H9 (cell line): ENCODE data around the gene SLC12A3. TPM values are rescaled to one million over a fixed set of nuclear protein-coding genes. Genes with fewer than 3 reads are reported as not detected.
A peak's percentile ranks its signal among the peaks of the same experiment; 100 is the strongest.

ENCODE experiments used
- DNase-seq: peaks from one replicate; pipeline ENCODE4 v3.0.0-alpha.2; 2017
- H2AFZ ChIP-seq: one replicate; pipeline ENCODE4 v1.6.1; 2013; ENCODE audit warnings: mild to moderate bottlenecking, low read length, control low read depth, moderate library complexity
- H2AK5ac ChIP-seq: 2 replicates; pipeline ENCODE4 v1.6.1; 2013; ENCODE audit warnings: low read length, control low read depth, mixed read lengths; ENCODE audit not compliant: insufficient read length
- H2BK120ac ChIP-seq: one replicate; pipeline ENCODE4 v1.6.1; 2013; ENCODE audit warnings: low read depth, mild to moderate bottlenecking, low read length, control low read depth, inconsistent platforms; ENCODE audit not compliant: poor library complexity, severe bottlenecking
- H2BK12ac ChIP-seq: 2 replicates; pipeline ENCODE4 v1.6.1; 2013; ENCODE audit warnings: low read length, control low read depth, mixed read lengths, low read depth; ENCODE audit not compliant: insufficient read length
- H2BK15ac ChIP-seq: 2 replicates; pipeline ENCODE4 v1.6.1; 2013; ENCODE audit warnings: low read depth, low read length, control low read depth
- H2BK20ac ChIP-seq: one replicate; pipeline ENCODE4 v1.6.1; 2013; ENCODE audit warnings: low read depth, mild to moderate bottlenecking, low read length, control low read depth, inconsistent platforms; ENCODE audit not compliant: poor library complexity, severe bottlenecking
- H2BK5ac ChIP-seq: 2 replicates; pipeline ENCODE4 v1.6.1; 2013; ENCODE audit warnings: low read length, control low read depth, mixed read lengths; ENCODE audit not compliant: insufficient read length
- H3K14ac ChIP-seq: 2 replicates; pipeline ENCODE4 v1.6.1; 2013; ENCODE audit warnings: low read length, control low read depth; ENCODE audit not compliant: insufficient read depth
- H3K18ac ChIP-seq: 2 replicates; pipeline ENCODE4 v1.6.1; 2013; ENCODE audit warnings: low read depth, mild to moderate bottlenecking, mixed read lengths, low read length, control low read depth; ENCODE audit not compliant: insufficient read length
- H3K23ac ChIP-seq: 2 replicates; pipeline ENCODE4 v1.6.1; 2013; ENCODE audit warnings: low read length, control low read depth, mixed read lengths, low read depth; ENCODE audit not compliant: insufficient read length
- H3K23me2 ChIP-seq: 2 replicates; pipeline ENCODE4 v1.6.1; 2013; ENCODE audit warnings: low read depth, mild to moderate bottlenecking, mixed read lengths, low read length, control low read depth; ENCODE audit not compliant: insufficient read length, poor library complexity, severe bottlenecking
- H3K27ac ChIP-seq: 2 replicates; pipeline ENCODE4 v1.5.1; 2013; ENCODE audit warnings: low read length, control low read depth, mixed read lengths, low read depth; ENCODE audit not compliant: insufficient read length
- H3K27me3 ChIP-seq: 2 replicates; pipeline ENCODE4 v1.6.1; 2013; ENCODE audit warnings: low read length, control low read depth, inconsistent platforms; ENCODE audit not compliant: insufficient read depth
- H3K4ac ChIP-seq: 2 replicates; pipeline ENCODE4 v1.6.1; 2013; ENCODE audit warnings: low read depth, mild to moderate bottlenecking, control low read depth, inconsistent platforms, low read length, moderate library complexity
- H3K4me1 ChIP-seq: 2 replicates; pipeline ENCODE4 v1.6.1; 2013; ENCODE audit warnings: low read length, control low read depth, inconsistent platforms; ENCODE audit not compliant: insufficient read depth
- H3K4me2 ChIP-seq: 2 replicates; pipeline ENCODE4 v1.6.1; 2013; ENCODE audit warnings: low read length, control low read depth, mixed read lengths; ENCODE audit not compliant: insufficient read length, insufficient read depth
- H3K56ac ChIP-seq: 2 replicates; pipeline ENCODE4 v1.6.1; 2013; ENCODE audit warnings: low read depth, mild to moderate bottlenecking, mixed read lengths, low read length, control low read depth; ENCODE audit not compliant: insufficient read length
- H3K79me1 ChIP-seq: 2 replicates; pipeline ENCODE4 v1.6.1; 2013; ENCODE audit warnings: low read depth, mild to moderate bottlenecking, moderate library complexity, low read length, control low read depth, inconsistent platforms; ENCODE audit not compliant: insufficient read depth, poor library complexity, severe bottlenecking
- H3K79me2 ChIP-seq: 2 replicates; pipeline ENCODE4 v1.6.1; 2013; ENCODE audit warnings: low read length, control low read depth, inconsistent platforms; ENCODE audit not compliant: insufficient read depth
- H3K9ac ChIP-seq: 2 replicates; pipeline ENCODE4 v1.6.1; 2013; ENCODE audit warnings: low read length, control low read depth, mixed read lengths; ENCODE audit not compliant: insufficient read length; ENCODE audit errors: extremely low read depth
- H3K9me3 ChIP-seq: one replicate; pipeline ENCODE4 v1.6.1; 2013; ENCODE audit warnings: low read depth, low read length, inconsistent platforms; ENCODE audit not compliant: control insufficient read depth
- H3T11ph ChIP-seq: one replicate; pipeline ENCODE4 v1.6.1; 2013; ENCODE audit warnings: mild to moderate bottlenecking, low read length, control low read depth, inconsistent platforms
- H4K20me1 ChIP-seq: one replicate; pipeline ENCODE4 v1.6.1; 2013; ENCODE audit not compliant: control insufficient read depth, insufficient read length, insufficient read depth
- H4K5ac ChIP-seq: 2 replicates; pipeline ENCODE4 v1.6.1; 2013; ENCODE audit warnings: low read depth, mild to moderate bottlenecking, mixed read lengths, low read length, control low read depth; ENCODE audit not compliant: insufficient read length
- H4K8ac ChIP-seq: replicated peaks from 2 replicates; pipeline ENCODE4 v1.6.1; 2013; ENCODE audit warnings: low read length, control low read depth, mixed read lengths, low read depth; ENCODE audit not compliant: insufficient read length
- H4K91ac ChIP-seq: 2 replicates; pipeline ENCODE4 v1.6.1; 2013; ENCODE audit warnings: low read depth, mild to moderate bottlenecking, moderate library complexity, mixed read lengths, low read length, control low read depth; ENCODE audit not compliant: insufficient read length
- H3K27ac Mint-ChIP-seq, 3 experiments: 2 replicates in 2 of 3; 3 replicates in 1 of 3; pipeline ENCODE4 v1.8.0; 2020 to 2021; ENCODE audit warnings: mixed read lengths in 3 of 3, mild to moderate bottlenecking in 1 of 3, moderate library complexity in 1 of 3
- H3K27me3 Mint-ChIP-seq: 2 replicates; pipeline ENCODE4 v1.8.0; 2021; ENCODE audit warnings: low read depth, mild to moderate bottlenecking, moderate library complexity, mixed read lengths
- H3K36me3 Mint-ChIP-seq, 3 experiments: 2 replicates in 2 of 3; 3 replicates in 1 of 3; pipeline ENCODE4 v1.8.0; 2020 to 2021; ENCODE audit warnings: low read depth in 3 of 3, mixed read lengths in 3 of 3; ENCODE audit not compliant: insufficient read depth in 1 of 3
- H3K4me1 Mint-ChIP-seq, 2 experiments: 2 replicates each; pipeline ENCODE4 v1.8.0; 2020; ENCODE audit warnings: mixed read lengths in 2 of 2
- H3K4me3 Mint-ChIP-seq, 2 experiments: 2 replicates in 1 of 2; 3 replicates in 1 of 2; pipeline ENCODE4 v1.8.0; 2020 to 2021; ENCODE audit warnings: mild to moderate bottlenecking in 2 of 2, mixed read lengths in 2 of 2, moderate library complexity in 1 of 2
- H3K9me3 Mint-ChIP-seq, 2 experiments: 2 replicates in 1 of 2; 3 replicates in 1 of 2; pipeline ENCODE4 v1.8.0; 2020; ENCODE audit warnings: mild to moderate bottlenecking in 2 of 2, mixed read lengths in 2 of 2, moderate library complexity in 1 of 2
- CTCF ChIP-seq: fragments of 200-600 bp; sonication (generic); conservative IDR thresholded peaks from 3 replicates; pipeline ENCODE4 v1.8.0; 2021; ENCODE audit warnings: antibody characterized with exemption, mild to moderate bottlenecking
- whole genome bisulfite sequencing: extraction: QIAGEN DNeasy Blood & Tissue Kit; methylation state at CpG from one replicate; pipeline ENCODE4 v1.1.7; 2013; ENCODE audit warnings: missing lambda C conversion rate, low lambda C conversion rate, mixed read lengths; ENCODE audit not compliant: insufficient read length; ENCODE audit errors: extremely low coverage; 5-methylcytosine and 5-hydroxymethylcytosine counted together
- total RNA-seq: library from RNA; stranded (reverse); gene quantifications from 2 replicates; pipeline ENCODE4 v1.2.1, GENCODE V29; 2021

SLC12A3 gene
- total RNA-seq, 1 experiment from 2014 or later: not detected

- peaks cover 3 to 11% of the 10 kb centered on the region in 2 experiments; a peak in 3 of 5 replicates for H3K9me3 Mint-ChIP-seq
- Histone ChIP-seq H3K56ac (no peak overlapping the region), H4K91ac (no peak overlapping the region), H2BK20ac (no peak overlapping the region), H4K8ac (no peak overlapping the region), H2BK12ac (no peak overlapping the region), H3K23me2 (no peaks in the 10 kb centered on the region), H4K20me1 (no peaks in the 10 kb centered on the region), H3K4me1 (no peaks in the 10 kb centered on the region), H3K79me2 (no peaks in the 10 kb centered on the region), H3K4me2 (no peak overlapping the region), H3K79me1 (no peaks in the 10 kb centered on the region), H2BK5ac (no peak overlapping the region), H3K4ac (no peak overlapping the region), H3K14ac (no peak overlapping the region), H3K27ac (no peak overlapping the region), H4K5ac (no peak overlapping the region), H3K27me3 (no peaks in the 10 kb centered on the region), H2BK120ac (no peak overlapping the region), H3T11ph (no peak overlapping the region), H2AK5ac (no peak overlapping the region), H3K9me3 (no peaks in the 10 kb centered on the region), H2BK15ac (no peak overlapping the region), H3K9ac (no peak overlapping the region), H3K18ac (no peak overlapping the region), H2AFZ (no peak overlapping the region), H3K23ac (no peak overlapping the region)
- H3K27me3 Mint-ChIP-seq: no peaks in the 10 kb centered on the region
- no peak for DNase-seq
- H3K4me3 Mint-ChIP-seq: no peak overlapping the region
- no peak for TF ChIP-seq CTCF
- peaks cover 3% of the 10 kb centered on the region in 2 experiments; a peak in 1 of 4 replicates for H3K4me1 Mint-ChIP-seq
- no peaks in the 10 kb centered on the region; a peak in 1 of 7 replicates for H3K36me3 Mint-ChIP-seq
- no CpG with 5 or more reads among the region's 6 CpGs for WGBS
- H3K27ac Mint-ChIP-seq: peak overlapping the region in 1 of 3 experiments; percentile 70; a peak in 1 of 7 replicates
Observed at GRCh38 chr16:56953006-56953405, 88.0 kb downstream of the SLC12A3 start.
